K562 (cell line): ENCODE results near the gene SAE1. TPM values are rescaled to one million over a fixed set of nuclear protein-coding genes. Genes with fewer than 3 reads are reported as not detected.

Source experiments
- BACH1 ChIP-seq: fragments of 200-800 bp; sonication (Bioruptor generic); IDR thresholded peaks from 2 replicates; pipeline ENCODE4 v1.6.1; 2016; ENCODE audit warnings: missing genetic modification characterization, missing compliant biosample characterization
- ELF1 ChIP-seq: fragments of 200-800 bp; sonication (Bioruptor generic); IDR thresholded peaks from 2 replicates; pipeline ENCODE4 v1.6.1; 2016; ENCODE audit warnings: missing genetic modification characterization, missing compliant biosample characterization
- HDAC2 ChIP-seq: fragments of 450-650 bp; IDR thresholded peaks from 2 replicates; pipeline ENCODE4 v1.6.1; 2016; ENCODE audit warnings: mild to moderate bottlenecking
- HSF4 ChIP-seq: fragments of 250-450 bp; sonication (Bioruptor Pico); IDR thresholded peaks from 2 replicates; pipeline ENCODE4 v2.1.2; 2022; ENCODE audit warnings: mild to moderate bottlenecking, moderate library complexity, borderline replicate concordance
- IRF9 ChIP-seq: fragments of 450-650 bp; IDR thresholded peaks from 2 replicates; pipeline ENCODE4 v1.6.1; 2016; ENCODE audit warnings: missing biosample characterization, missing genetic modification characterization
- RBM34 ChIP-seq: fragments of 200-400 bp; formaldehyde crosslinking; IDR thresholded peaks from 2 replicates; pipeline ENCODE4 v1.6.1; 2018; ENCODE audit warnings: low read length, borderline replicate concordance; ENCODE audit not compliant: insufficient read depth
- SMARCA5 ChIP-seq: fragments of 450-650 bp; IDR thresholded peaks from 2 replicates; pipeline ENCODE4 v1.6.1; 2016
- ZKSCAN1 ChIP-seq: fragments of 150-350 bp; IDR thresholded peaks from 2 replicates; pipeline ENCODE4 v1.6.1; 2016; ENCODE audit warnings: low read depth, low read length
- ZNF174 ChIP-seq: fragments of 250-450 bp; sonication (Bioruptor Pico); IDR thresholded peaks from 2 replicates; pipeline ENCODE4 v1.4.0; 2020; ENCODE audit warnings: mild to moderate bottlenecking
- ZNF408 ChIP-seq: fragments of 250-450 bp; sonication (Bioruptor Pico); IDR thresholded peaks from 2 replicates; pipeline ENCODE4 v1.4.0; 2020; ENCODE audit warnings: low read depth, mild to moderate bottlenecking, moderate library complexity
- ZNF785 ChIP-seq: fragments of 250-450 bp; sonication (Bioruptor Pico); IDR thresholded peaks from 2 replicates; pipeline ENCODE4 v1.4.0; 2020; ENCODE audit warnings: mild to moderate bottlenecking
- polyA plus RNA-seq, 8 experiments: library from polyadenylated mRNA; depleted of rRNA in 4 of 8; stranded (reverse) in 5 of 8; unstranded in 3 of 8; fragments of >200 nt; fragmentation: Nextera tagmentation in 2 of 8; fragmentation: Illumina TruSeq in 1 of 8; extraction: Ambion mirVana in 2 of 8; extraction: Trizol in 1 of 8; gene quantifications; 2 replicates each; pipeline versions ENCODE4 v1.2.1 to v1.2.3, GENCODE V29; 2011 to 2014; ENCODE audit warnings: inconsistent platforms in 1 of 8, missing spikeins in 1 of 8
- total RNA-seq, 7 experiments: library from RNA; depleted of rRNA in 6 of 7; stranded (reverse); fragments of >200 nt in 6 of 7; fragmentation: Illumina TruSeq in 2 of 7; extraction: Trizol in 2 of 7; gene quantifications; 2 replicates each; pipeline versions ENCODE4 v1.2.1 to v1.2.3, GENCODE V29; 2011 to 2021; ENCODE audit warnings: low replicate concordance in 1 of 7
- TF ChIP-seq, protein P1 (sequence below): fragments of 200-600 bp; sonication (generic); IDR thresholded peaks from one replicate; pipeline ENCODE4 v1.6.1; 2012; ENCODE audit warnings: mild to moderate bottlenecking, low read depth, low read length, inconsistent platforms
- TF ChIP-seq, protein P2 (sequence below): fragments of 450-650 bp; IDR thresholded peaks from 2 replicates; pipeline ENCODE4 v1.6.1; 2018; ENCODE audit warnings: mild to moderate bottlenecking, low read depth; ENCODE audit not compliant: partially characterized antibody

SAE1 gene
- total and polyA plus RNA-seq, 9 of the 15 experiments (the other 6 are each of a cell fraction or from before 2014, with no cell fraction given): 82.8 to 299 (median 217) TPM

DNA sequence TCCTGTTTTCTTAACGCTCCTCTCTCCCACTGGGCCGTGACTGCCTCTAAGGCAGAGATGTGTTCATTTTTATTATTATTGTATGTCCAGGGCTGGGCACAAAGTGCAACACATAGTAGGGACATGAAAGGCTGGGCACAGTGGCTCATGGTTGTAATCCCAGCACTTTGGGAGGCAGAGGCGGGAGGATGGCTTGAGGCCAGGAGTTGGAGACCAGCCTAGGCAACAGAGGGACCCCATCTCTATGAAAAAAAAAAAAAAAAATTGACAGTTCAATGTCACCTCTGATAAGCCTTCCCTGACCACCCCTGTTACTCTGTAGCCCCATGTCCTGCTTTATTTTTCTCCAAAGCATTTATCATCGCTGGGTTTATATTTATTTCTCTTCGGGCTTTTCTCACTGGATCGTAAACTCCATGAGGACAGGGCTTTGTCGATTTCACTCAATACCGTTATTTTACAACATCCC lies 481 bp upstream of the SAE1 start (continued):
- TF ChIP-seq, protein P1, sequence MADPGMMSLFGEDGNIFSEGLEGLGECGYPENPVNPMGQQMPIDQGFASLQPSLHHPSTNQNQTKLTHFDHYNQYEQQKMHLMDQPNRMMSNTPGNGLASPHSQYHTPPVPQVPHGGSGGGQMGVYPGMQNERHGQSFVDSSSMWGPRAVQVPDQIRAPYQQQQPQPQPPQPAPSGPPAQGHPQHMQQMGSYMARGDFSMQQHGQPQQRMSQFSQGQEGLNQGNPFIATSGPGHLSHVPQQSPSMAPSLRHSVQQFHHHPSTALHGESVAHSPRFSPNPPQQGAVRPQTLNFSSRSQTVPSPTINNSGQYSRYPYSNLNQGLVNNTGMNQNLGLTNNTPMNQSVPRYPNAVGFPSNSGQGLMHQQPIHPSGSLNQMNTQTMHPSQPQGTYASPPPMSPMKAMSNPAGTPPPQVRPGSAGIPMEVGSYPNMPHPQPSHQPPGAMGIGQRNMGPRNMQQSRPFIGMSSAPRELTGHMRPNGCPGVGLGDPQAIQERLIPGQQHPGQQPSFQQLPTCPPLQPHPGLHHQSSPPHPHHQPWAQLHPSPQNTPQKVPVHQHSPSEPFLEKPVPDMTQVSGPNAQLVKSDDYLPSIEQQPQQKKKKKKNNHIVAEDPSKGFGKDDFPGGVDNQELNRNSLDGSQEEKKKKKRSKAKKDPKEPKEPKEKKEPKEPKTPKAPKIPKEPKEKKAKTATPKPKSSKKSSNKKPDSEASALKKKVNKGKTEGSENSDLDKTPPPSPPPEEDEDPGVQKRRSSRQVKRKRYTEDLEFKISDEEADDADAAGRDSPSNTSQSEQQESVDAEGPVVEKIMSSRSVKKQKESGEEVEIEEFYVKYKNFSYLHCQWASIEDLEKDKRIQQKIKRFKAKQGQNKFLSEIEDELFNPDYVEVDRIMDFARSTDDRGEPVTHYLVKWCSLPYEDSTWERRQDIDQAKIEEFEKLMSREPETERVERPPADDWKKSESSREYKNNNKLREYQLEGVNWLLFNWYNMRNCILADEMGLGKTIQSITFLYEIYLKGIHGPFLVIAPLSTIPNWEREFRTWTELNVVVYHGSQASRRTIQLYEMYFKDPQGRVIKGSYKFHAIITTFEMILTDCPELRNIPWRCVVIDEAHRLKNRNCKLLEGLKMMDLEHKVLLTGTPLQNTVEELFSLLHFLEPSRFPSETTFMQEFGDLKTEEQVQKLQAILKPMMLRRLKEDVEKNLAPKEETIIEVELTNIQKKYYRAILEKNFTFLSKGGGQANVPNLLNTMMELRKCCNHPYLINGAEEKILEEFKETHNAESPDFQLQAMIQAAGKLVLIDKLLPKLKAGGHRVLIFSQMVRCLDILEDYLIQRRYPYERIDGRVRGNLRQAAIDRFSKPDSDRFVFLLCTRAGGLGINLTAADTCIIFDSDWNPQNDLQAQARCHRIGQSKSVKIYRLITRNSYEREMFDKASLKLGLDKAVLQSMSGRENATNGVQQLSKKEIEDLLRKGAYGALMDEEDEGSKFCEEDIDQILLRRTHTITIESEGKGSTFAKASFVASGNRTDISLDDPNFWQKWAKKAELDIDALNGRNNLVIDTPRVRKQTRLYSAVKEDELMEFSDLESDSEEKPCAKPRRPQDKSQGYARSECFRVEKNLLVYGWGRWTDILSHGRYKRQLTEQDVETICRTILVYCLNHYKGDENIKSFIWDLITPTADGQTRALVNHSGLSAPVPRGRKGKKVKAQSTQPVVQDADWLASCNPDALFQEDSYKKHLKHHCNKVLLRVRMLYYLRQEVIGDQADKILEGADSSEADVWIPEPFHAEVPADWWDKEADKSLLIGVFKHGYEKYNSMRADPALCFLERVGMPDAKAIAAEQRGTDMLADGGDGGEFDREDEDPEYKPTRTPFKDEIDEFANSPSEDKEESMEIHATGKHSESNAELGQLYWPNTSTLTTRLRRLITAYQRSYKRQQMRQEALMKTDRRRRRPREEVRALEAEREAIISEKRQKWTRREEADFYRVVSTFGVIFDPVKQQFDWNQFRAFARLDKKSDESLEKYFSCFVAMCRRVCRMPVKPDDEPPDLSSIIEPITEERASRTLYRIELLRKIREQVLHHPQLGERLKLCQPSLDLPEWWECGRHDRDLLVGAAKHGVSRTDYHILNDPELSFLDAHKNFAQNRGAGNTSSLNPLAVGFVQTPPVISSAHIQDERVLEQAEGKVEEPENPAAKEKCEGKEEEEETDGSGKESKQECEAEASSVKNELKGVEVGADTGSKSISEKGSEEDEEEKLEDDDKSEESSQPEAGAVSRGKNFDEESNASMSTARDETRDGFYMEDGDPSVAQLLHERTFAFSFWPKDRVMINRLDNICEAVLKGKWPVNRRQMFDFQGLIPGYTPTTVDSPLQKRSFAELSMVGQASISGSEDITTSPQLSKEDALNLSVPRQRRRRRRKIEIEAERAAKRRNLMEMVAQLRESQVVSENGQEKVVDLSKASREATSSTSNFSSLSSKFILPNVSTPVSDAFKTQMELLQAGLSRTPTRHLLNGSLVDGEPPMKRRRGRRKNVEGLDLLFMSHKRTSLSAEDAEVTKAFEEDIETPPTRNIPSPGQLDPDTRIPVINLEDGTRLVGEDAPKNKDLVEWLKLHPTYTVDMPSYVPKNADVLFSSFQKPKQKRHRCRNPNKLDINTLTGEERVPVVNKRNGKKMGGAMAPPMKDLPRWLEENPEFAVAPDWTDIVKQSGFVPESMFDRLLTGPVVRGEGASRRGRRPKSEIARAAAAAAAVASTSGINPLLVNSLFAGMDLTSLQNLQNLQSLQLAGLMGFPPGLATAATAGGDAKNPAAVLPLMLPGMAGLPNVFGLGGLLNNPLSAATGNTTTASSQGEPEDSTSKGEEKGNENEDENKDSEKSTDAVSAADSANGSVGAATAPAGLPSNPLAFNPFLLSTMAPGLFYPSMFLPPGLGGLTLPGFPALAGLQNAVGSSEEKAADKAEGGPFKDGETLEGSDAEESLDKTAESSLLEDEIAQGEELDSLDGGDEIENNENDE: no peak
- TF ChIP-seq ELF1 (tag): no peak
- TF ChIP-seq IRF9: peak; percentile 40; the same call in 1 of the 2 replicates
- no peak for TF ChIP-seq BACH1 (tag)
- TF ChIP-seq ZKSCAN1: 0 out of 2 replicates have a peak, but pooled peaks have one; percentile 31
- 0 out of 2 replicates have a peak, but pooled peaks have one; percentile 43 for TF ChIP-seq SMARCA5
- TF ChIP-seq, protein P2, sequence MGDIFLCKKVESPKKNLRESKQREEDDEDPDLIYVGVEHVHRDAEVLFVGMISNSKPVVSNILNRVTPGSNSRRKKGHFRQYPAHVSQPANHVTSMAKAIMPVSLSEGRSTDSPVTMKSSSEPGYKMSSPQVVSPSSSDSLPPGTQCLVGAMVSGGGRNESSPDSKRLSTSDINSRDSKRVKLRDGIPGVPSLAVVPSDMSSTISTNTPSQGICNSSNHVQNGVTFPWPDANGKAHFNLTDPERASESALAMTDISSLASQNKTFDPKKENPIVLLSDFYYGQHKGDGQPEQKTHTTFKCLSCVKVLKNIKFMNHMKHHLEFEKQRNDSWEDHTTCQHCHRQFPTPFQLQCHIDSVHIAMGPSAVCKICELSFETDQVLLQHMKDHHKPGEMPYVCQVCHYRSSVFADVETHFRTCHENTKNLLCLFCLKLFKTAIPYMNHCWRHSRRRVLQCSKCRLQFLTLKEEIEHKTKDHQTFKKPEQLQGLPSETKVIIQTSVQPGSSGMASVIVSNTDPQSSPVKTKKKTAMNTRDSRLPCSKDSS: peak; percentile 64
- TF ChIP-seq HDAC2: peak; percentile 43; the same call in 1 of the 2 replicates
- TF ChIP-seq ZNF174 (CRISPR knock-in tag): no peak
- no peak for TF ChIP-seq RBM34
- no peak for TF ChIP-seq HSF4
- no peak for TF ChIP-seq ZNF408 (CRISPR knock-in tag)
- no peak for TF ChIP-seq ZNF785 (CRISPR knock-in tag)
